ENCODE measurements around the gene CCNF.
A peak's percentile ranks its signal among the peaks of the same experiment; 100 is the strongest.

DNA sequence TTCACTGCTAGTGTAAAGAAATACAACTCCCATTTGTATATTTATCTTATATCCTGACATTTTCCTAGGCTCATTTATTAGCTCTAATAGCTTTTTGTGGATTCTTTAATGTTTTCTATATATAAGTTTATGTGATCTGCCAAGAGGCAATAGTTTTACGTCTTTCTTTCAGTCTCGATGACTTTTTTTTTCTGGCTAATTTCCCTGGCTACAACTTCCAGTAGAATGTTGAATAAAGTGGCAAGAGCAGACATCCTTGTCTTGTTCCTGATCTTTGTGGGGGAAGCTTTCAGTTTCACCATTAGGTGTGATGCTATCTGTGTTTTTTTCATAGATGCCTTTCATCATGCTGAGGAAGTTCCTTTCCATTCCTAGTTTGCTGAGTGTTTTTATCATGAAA, 44.8 kb upstream of the CCNF start:
- TF ChIP-seq OSR1 (CRISPR knock-in tag; IDR thresholded peaks at IDR 0.05) (no peak), ZFP3 (CRISPR knock-in tag; IDR thresholded peaks at IDR 0.05) (no peak), ZFP30 (CRISPR knock-in tag; IDR thresholded peaks at IDR 0.05) (no peak), ESRRG (CRISPR knock-in tag; IDR thresholded peaks at IDR 0.05) (no peak), ZNF70 (CRISPR knock-in tag; IDR thresholded peaks at IDR 0.05) (no peak), ISL1 (CRISPR knock-in tag; IDR thresholded peaks at IDR 0.05) (0 out of 2 replicates have a peak, but pooled peaks have one; percentile 16), ARNTL (CRISPR knock-in tag; IDR thresholded peaks at IDR 0.05; ENCODE audit: borderline replicate concordance, low read depth) (no peak), TCF4 (CRISPR knock-in tag; IDR thresholded peaks at IDR 0.05; ENCODE audit: borderline replicate concordance) (no peak), RARB (CRISPR knock-in tag; IDR thresholded peaks at IDR 0.05) (no peak), ZNF565 (CRISPR knock-in tag; conservative IDR thresholded peaks at IDR 0.05; ENCODE audit: low read depth) (no peak)
- TF ChIP-seq, protein P1, sequence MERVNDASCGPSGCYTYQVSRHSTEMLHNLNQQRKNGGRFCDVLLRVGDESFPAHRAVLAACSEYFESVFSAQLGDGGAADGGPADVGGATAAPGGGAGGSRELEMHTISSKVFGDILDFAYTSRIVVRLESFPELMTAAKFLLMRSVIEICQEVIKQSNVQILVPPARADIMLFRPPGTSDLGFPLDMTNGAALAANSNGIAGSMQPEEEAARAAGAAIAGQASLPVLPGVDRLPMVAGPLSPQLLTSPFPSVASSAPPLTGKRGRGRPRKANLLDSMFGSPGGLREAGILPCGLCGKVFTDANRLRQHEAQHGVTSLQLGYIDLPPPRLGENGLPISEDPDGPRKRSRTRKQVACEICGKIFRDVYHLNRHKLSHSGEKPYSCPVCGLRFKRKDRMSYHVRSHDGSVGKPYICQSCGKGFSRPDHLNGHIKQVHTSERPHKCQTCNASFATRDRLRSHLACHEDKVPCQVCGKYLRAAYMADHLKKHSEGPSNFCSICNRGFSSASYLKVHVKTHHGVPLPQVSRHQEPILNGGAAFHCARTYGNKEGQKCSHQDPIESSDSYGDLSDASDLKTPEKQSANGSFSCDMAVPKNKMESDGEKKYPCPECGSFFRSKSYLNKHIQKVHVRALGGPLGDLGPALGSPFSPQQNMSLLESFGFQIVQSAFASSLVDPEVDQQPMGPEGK (CRISPR knock-in tag; IDR thresholded peaks at IDR 0.05; ENCODE audit: borderline replicate concordance), result no peak
- TF ChIP-seq, protein P2, sequence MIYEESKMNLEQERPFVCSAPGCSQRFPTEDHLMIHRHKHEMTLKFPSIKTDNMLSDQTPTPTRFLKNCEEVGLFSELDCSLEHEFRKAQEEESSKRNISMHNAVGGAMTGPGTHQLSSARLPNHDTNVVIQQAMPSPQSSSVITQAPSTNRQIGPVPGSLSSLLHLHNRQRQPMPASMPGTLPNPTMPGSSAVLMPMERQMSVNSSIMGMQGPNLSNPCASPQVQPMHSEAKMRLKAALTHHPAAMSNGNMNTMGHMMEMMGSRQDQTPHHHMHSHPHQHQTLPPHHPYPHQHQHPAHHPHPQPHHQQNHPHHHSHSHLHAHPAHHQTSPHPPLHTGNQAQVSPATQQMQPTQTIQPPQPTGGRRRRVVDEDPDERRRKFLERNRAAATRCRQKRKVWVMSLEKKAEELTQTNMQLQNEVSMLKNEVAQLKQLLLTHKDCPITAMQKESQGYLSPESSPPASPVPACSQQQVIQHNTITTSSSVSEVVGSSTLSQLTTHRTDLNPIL (CRISPR knock-in tag; IDR thresholded peaks at IDR 0.05; ENCODE audit: low read depth), result no peak
- TF ChIP-seq, protein P3, sequence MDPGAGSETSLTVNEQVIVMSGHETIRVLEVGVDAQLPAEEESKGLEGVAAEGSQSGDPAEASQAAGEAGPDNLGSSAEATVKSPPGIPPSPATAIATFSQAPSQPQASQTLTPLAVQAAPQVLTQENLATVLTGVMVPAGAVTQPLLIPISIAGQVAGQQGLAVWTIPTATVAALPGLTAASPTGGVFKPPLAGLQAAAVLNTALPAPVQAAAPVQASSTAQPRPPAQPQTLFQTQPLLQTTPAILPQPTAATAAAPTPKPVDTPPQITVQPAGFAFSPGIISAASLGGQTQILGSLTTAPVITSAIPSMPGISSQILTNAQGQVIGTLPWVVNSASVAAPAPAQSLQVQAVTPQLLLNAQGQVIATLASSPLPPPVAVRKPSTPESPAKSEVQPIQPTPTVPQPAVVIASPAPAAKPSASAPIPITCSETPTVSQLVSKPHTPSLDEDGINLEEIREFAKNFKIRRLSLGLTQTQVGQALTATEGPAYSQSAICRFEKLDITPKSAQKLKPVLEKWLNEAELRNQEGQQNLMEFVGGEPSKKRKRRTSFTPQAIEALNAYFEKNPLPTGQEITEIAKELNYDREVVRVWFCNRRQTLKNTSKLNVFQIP (CRISPR knock-in tag; IDR thresholded peaks at IDR 0.05; ENCODE audit: borderline replicate concordance, low read depth), result no peak

All from SK-N-SH treated with all-trans-retinoic acid at 6 μM for 48 hours (cell line).